ENCODE results near the gene CHST15.

GRCh38 chr10:124058346-124059003, 34.9 kb downstream of the CHST15 start:
- no peak for TF ChIP-seq POLR2AphosphoS5 (IDR thresholded peaks at IDR 0.05; ENCODE audit: insufficient read depth in 1 of 2, low read depth in 1 of 2)
- no peak for TF ChIP-seq CTCF (IDR thresholded peaks at IDR 0.05)

Measured in vagina (tissue), 2 donors.